ENCODE data around the gene CCDC102A. TPM values are rescaled to one million over a fixed set of nuclear protein-coding genes. Genes with fewer than 3 reads are reported as not detected.

Gene CCDC102A
- total and polyA plus RNA-seq, 11 donors = 3.3 to 17.0 (median 6.8) TPM

DNA sequence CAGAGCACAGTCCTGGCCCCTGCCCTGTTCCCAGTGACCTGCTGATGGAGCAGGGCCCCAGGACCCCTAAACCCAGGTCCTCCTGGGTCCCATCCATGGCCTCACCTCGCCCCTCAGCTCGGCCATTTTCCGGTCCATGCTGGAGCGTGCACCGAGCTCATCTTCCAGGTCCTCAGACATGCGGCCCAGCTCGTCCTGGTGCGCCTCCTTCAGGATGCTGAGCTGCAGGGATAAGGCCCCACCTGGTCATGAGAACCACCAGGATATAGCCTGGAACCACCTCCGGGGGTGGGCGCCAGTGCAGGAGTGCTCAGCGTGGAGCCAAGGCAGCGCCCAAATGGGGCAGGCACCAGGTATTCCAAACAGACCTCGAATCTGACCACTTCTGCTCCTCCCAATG lies 17.9 kb downstream of the CCDC102A start:
- H3K27me3 ChIP-seq = peaks cover 0 to 6% (median 0%) of the 10 kb centered on the region in 9 donors
- H3K9me3 ChIP-seq = no peaks in the 10 kb centered on the region
- H3K4me1 ChIP-seq = peaks cover 0 to 14% (median 6%) of the 10 kb centered on the region in 12 donors
- ATAC-seq (no peak), DNase-seq (no peak)
- no peak overlapping the region for H3K27ac ChIP-seq
- intact Hi-C loops (cut with DNase I) = loop anchor here (2.0 to 5.0 kb wide), 9 partner anchors 41 to 221 kb away; partner anchors contain the start of gene POLR2C (in 2 of the 10)
- no peak for TF ChIP-seq POLR2A (IDR thresholded peaks at IDR 0.05)
- TF ChIP-seq, protein P1, sequence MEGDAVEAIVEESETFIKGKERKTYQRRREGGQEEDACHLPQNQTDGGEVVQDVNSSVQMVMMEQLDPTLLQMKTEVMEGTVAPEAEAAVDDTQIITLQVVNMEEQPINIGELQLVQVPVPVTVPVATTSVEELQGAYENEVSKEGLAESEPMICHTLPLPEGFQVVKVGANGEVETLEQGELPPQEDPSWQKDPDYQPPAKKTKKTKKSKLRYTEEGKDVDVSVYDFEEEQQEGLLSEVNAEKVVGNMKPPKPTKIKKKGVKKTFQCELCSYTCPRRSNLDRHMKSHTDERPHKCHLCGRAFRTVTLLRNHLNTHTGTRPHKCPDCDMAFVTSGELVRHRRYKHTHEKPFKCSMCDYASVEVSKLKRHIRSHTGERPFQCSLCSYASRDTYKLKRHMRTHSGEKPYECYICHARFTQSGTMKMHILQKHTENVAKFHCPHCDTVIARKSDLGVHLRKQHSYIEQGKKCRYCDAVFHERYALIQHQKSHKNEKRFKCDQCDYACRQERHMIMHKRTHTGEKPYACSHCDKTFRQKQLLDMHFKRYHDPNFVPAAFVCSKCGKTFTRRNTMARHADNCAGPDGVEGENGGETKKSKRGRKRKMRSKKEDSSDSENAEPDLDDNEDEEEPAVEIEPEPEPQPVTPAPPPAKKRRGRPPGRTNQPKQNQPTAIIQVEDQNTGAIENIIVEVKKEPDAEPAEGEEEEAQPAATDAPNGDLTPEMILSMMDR (IDR thresholded peaks at IDR 0.05) = no peak
- 92 to 97% (median 93%) methylated on average over 13 of the region's 13 CpGs for WGBS, 4 donors
- H3K36me3 ChIP-seq = peaks cover 0 to 47% (median 19%) of the 10 kb centered on the region in 9 donors
- H3K4me3 ChIP-seq = no peak overlapping the region

DNA sequence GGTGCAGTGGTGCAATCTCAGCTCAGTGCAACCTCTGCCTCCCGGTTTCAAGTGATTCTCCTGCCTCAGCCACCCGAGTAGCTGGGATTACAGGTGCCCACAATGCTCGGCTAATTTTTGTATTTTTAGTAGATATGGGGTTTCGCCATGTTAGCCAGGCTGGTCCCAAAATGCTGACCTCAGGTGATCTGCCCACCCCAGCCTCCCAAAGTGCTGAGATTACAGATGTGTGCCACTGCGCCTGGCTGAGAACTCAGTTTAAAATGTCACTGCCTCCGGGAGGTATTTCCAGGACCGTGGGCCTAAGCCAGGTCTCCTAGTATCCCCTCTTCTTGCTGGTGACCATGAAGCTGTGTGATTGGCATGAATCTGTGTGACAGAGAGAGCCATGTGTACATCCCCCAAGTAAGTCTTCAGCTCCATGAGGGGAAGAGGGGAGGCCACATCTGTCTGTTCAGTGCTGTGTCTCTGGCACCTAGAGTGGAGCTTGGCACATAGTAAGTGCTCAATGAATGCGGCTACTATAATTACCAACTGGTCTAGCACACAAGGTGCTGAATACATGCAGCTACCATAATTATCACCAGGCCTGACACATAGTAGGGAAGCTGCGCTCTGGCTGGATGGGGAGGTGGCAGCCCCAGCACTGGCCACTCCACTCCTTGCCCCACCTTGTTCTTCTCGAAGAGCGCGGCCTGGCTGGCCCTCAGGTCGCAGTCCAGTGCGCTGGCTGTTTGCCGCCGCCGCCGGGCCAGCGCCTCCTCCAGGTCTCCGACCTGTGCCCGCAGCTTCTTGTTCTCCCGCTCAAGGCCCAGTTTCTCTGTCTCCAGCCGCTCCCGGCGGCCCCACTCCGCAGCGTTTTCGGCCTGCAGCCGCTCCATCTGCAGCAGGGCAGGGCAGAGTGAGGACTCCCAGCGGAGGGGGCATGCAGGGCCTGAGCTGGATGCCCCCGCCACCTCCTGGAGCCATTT lies 18.7 kb downstream of the CCDC102A start:
- no peak for ATAC-seq
- H3K9me3 ChIP-seq = no peaks in the 10 kb centered on the region
- peak in 1 of 5 donors; percentile 8 for DNase-seq
- intact Hi-C loops (cut with DNase I) = loop anchor here (2.0 to 5.0 kb wide), 10 partner anchors 40 to 220 kb away; partner anchors contain the start of gene POLR2C (in 3 of the 10)
- no peak overlapping the region for H3K4me3 ChIP-seq
- H3K4me1 ChIP-seq = peaks cover 0 to 14% (median 6%) of the 10 kb centered on the region in 12 donors
- H3K27ac ChIP-seq = no peak overlapping the region
- H3K36me3 ChIP-seq = peaks cover 0 to 49% (median 19%) of the 10 kb centered on the region in 9 donors
- WGBS, 4 donors = 92 to 97% (median 95%) methylated on average over 28 to 31 of the region's 31 CpGs
- H3K27me3 ChIP-seq = peaks cover 0 to 6% (median 0%) of the 10 kb centered on the region in 9 donors
- TF ChIP-seq, protein P1 (IDR thresholded peaks at IDR 0.05) = no peak
- TF ChIP-seq POLR2A (IDR thresholded peaks at IDR 0.05) = no peak

DNA sequence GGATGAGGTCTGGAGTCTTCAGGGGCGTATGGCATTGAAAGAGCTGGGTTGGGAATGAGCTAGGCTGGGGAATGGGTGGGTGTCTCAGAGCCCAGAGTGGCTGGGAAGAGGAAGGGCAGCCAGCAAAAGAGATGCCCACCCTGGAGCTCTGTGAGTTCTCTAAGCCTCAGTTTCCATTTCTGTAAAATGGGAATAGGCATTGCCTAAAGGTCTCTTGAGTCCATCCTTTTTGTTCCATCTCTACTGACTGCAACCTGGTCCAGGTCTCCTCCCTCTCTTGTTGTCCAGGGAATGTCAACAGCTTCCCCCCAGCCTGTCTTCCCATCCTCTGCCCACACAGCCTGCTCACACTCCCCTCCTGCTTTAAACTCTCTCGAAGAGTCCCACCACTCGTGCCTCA lies 19.6 kb downstream of the CCDC102A start:
- H3K4me3 ChIP-seq = no peak overlapping the region
- no peak for TF ChIP-seq POLR2A (IDR thresholded peaks at IDR 0.05)
- TF ChIP-seq, protein P1 (IDR thresholded peaks at IDR 0.05) = no peak
- H3K9me3 ChIP-seq = no peaks in the 10 kb centered on the region
- H3K4me1 ChIP-seq = peaks cover 0 to 14% (median 6%) of the 10 kb centered on the region in 12 donors
- DNase-seq (no peak), ATAC-seq (no peak)
- intact Hi-C loops (cut with DNase I) = loop anchor here (2.0 to 5.0 kb wide), 8 partner anchors 39 to 219 kb away; partner anchors contain the start of gene POLR2C (in 3 of the 10)
- H3K27ac ChIP-seq = no peak overlapping the region
- peaks cover 0 to 57% (median 23%) of the 10 kb centered on the region in 9 donors for H3K36me3 ChIP-seq
- no peaks in the 10 kb centered on the region for H3K27me3 ChIP-seq
- WGBS, 4 donors = 83 to 93% (median 89%) methylated on average over 3 of the region's 3 CpGs
